Liver (tissue), 9 donors: ENCODE measurements around the gene AMACR. TPM values are rescaled to one million over a fixed set of nuclear protein-coding genes. Genes with fewer than 3 reads are reported as not detected.

Experiments used
- DNase-seq: peaks from one replicate; pipeline ENCODE4 v3.0.0-alpha.2; 2017; ENCODE audit warnings: low spot score
- H3K27ac ChIP-seq, 2 donors: one replicate each; pipeline ENCODE4 v1.7.0; 2013; ENCODE audit warnings: inconsistent platforms in 2 of 2, low read length in 2 of 2, control low read depth in 1 of 2, low read depth in 1 of 2, mild to moderate bottlenecking in 1 of 2
- H3K27me3 ChIP-seq, 4 donors: one replicate each; pipeline versions ENCODE4 v1.6.1 to v1.7.0; 2013; ENCODE audit warnings: low read length in 3 of 4, inconsistent platforms in 1 of 4, mild to moderate bottlenecking in 1 of 4, moderate library complexity in 1 of 4; ENCODE audit not compliant: control insufficient read depth in 4 of 4, insufficient read depth in 4 of 4
- H3K36me3 ChIP-seq, 4 donors: one replicate each; pipeline versions ENCODE4 v1.6.1 to v1.7.0; 2013; ENCODE audit warnings: low read length in 3 of 4, mild to moderate bottlenecking in 3 of 4, low read depth in 1 of 4, moderate library complexity in 1 of 4; ENCODE audit not compliant: control insufficient read depth in 4 of 4, insufficient read depth in 3 of 4
- H3K4me1 ChIP-seq, 4 donors: one replicate each; pipeline versions ENCODE4 v1.6.1 to v1.7.0; 2013; ENCODE audit warnings: low read length in 3 of 4, mild to moderate bottlenecking in 3 of 4, moderate library complexity in 1 of 4; ENCODE audit not compliant: control insufficient read depth in 4 of 4, insufficient read depth in 4 of 4
- H3K4me3 ChIP-seq, 3 donors: one replicate each; pipeline versions ENCODE4 v1.6.1 to v1.7.0; 2013; ENCODE audit warnings: low read length in 3 of 3, control low read depth in 1 of 3, low read depth in 1 of 3, mild to moderate bottlenecking in 1 of 3
- H3K9ac ChIP-seq, 2 donors: one replicate each; pipeline ENCODE4 v1.7.0; 2013; ENCODE audit warnings: low read length in 2 of 2, mild to moderate bottlenecking in 2 of 2, moderate library complexity in 2 of 2, control low read depth in 1 of 2, low read depth in 1 of 2
- H3K9me3 ChIP-seq, 4 donors: one replicate each; pipeline versions ENCODE4 v1.6.1 to v1.7.0; 2013; ENCODE audit warnings: low read length in 3 of 4; ENCODE audit not compliant: control insufficient read depth in 4 of 4
- EGR1 ChIP-seq, 2 donors: IDR thresholded peaks; 2 replicates each; pipeline ENCODE4 v1.6.1; 2016 to 2018; ENCODE audit warnings: antibody characterized with exemption in 2 of 2, low read depth in 2 of 2
- FOXA1 ChIP-seq: IDR thresholded peaks from 2 replicates; pipeline ENCODE4 v1.6.1; 2016; ENCODE audit warnings: antibody characterized with exemption
- FOXA2 ChIP-seq: IDR thresholded peaks from 2 replicates; pipeline ENCODE4 v1.6.1; 2016; ENCODE audit warnings: antibody characterized with exemption
- GABPA ChIP-seq, 2 donors: IDR thresholded peaks in 1 of 2; conservative IDR thresholded peaks in 1 of 2; 2 replicates each; pipeline ENCODE4 v1.6.1; 2016; ENCODE audit warnings: antibody characterized with exemption in 2 of 2, mild to moderate bottlenecking in 1 of 2, moderate library complexity in 1 of 2
- HNF4A ChIP-seq, 2 donors: conservative IDR thresholded peaks; 2 replicates each; pipeline ENCODE4 v1.6.1; 2016; ENCODE audit warnings: antibody characterized with exemption in 2 of 2, mild to moderate bottlenecking in 2 of 2
- HNF4G ChIP-seq: IDR thresholded peaks from 2 replicates; pipeline ENCODE4 v1.6.1; 2016; ENCODE audit warnings: antibody characterized with exemption
- JUND ChIP-seq, 2 donors: IDR thresholded peaks; 2 replicates each; pipeline ENCODE4 v1.6.1; 2016; ENCODE audit warnings: antibody characterized with exemption in 2 of 2
- NR2F2 ChIP-seq: IDR thresholded peaks from 2 replicates; pipeline ENCODE4 v1.6.1; 2016; ENCODE audit warnings: antibody characterized with exemption
- RAD21 ChIP-seq, 2 donors: IDR thresholded peaks; 2 replicates each; pipeline ENCODE4 v1.6.1; 2016; ENCODE audit warnings: antibody characterized with exemption in 2 of 2, mild to moderate bottlenecking in 2 of 2
- RXRA ChIP-seq, 2 donors: IDR thresholded peaks; 2 replicates each; pipeline ENCODE4 v1.6.1; 2017 to 2018; ENCODE audit warnings: antibody characterized with exemption in 2 of 2, mild to moderate bottlenecking in 1 of 2
- SP1 ChIP-seq: IDR thresholded peaks from 2 replicates; pipeline ENCODE4 v1.6.1; 2018; ENCODE audit warnings: antibody characterized with exemption, mild to moderate bottlenecking
- TAF1 ChIP-seq: conservative IDR thresholded peaks from 2 replicates; pipeline ENCODE4 v1.6.1; 2016; ENCODE audit warnings: antibody characterized with exemption, mild to moderate bottlenecking
- YY1 ChIP-seq: IDR thresholded peaks from 2 replicates; pipeline ENCODE4 v1.6.1; 2016; ENCODE audit warnings: antibody characterized with exemption, mild to moderate bottlenecking
- WGBS: extraction: QIAGEN DNeasy Blood & Tissue Kit; methylation state at CpG from one replicate; pipeline ENCODE4 v1.1.7; 2013; 5-methylcytosine and 5-hydroxymethylcytosine counted together
- polyA plus RNA-seq, 2 donors: library from polyadenylated mRNA; stranded (reverse) in 1 of 2; unstranded in 1 of 2; fragments of 200-250 nt in 1 of 2; fragments of >200 nt in 1 of 2; fragmentation: Nextera tagmentation in 1 of 2; extraction: Ambion mirVana in 1 of 2; gene quantifications; one replicate each; pipeline versions ENCODE4 v1.2.1 to v1.2.3, GENCODE V29; 2013 to 2015
- total RNA-seq, 2 donors: library from RNA; depleted of rRNA; stranded (reverse); fragments of >200 nt; gene quantifications; one replicate each; pipeline ENCODE4 v1.2.3, GENCODE V29; 2014
- TF ChIP-seq, protein P1 (sequence below): fragments of 150-350 bp; IDR thresholded peaks from 2 replicates; pipeline ENCODE4 v1.5.1; 2017; ENCODE audit warnings: improper control_type of control experiment, low read depth, low read length; ENCODE audit not compliant: missing input control
- TF ChIP-seq, protein P2 (sequence below): IDR thresholded peaks from 2 replicates; pipeline ENCODE4 v1.6.1; 2016; ENCODE audit warnings: antibody characterized with exemption
- TF ChIP-seq, protein P3 (sequence below): IDR thresholded peaks from 2 replicates; pipeline ENCODE4 v1.6.1; 2016; ENCODE audit warnings: antibody characterized with exemption
- TF ChIP-seq, protein P4 (sequence below): IDR thresholded peaks from 2 replicates; pipeline ENCODE4 v1.6.1; 2016; ENCODE audit warnings: antibody characterized with exemption
- TF ChIP-seq, protein P5 (sequence below): IDR thresholded peaks from 2 replicates; pipeline ENCODE4 v1.6.1; 2016; ENCODE audit warnings: antibody characterized with exemption, mild to moderate bottlenecking
- donor health status: healthy.
- donor health status: healthy.
- donor health status: healthy.
- donor health status: healthy.
- donor health status: healthy.

The AMACR gene
- total and polyA plus RNA-seq, 4 donors = 15.6 to 48.5 (median 31.7) TPM

DNA sequence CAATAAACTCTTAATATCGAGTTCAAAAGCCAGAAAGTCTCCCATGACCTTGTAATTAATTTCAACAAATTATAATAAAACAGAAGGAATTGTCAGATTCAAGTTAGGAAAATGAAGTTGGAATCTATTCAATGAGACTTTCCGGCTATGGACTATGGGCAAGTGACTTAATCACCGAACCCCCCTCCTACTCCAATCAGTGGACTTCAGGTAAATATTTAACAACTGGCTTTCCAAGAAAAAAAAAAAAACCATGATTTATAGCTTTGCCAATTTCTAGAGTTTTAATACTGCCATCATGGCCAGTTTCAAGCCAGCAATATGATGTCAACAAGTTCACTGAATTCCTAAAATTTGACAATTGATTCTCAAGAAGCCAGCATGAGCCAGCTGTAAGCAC, 27.8 kb downstream of the AMACR start:
- Histone ChIP-seq H3K27ac (no peak overlapping the region), H3K27me3 (no peaks in the 10 kb centered on the region), H3K9ac (no peak overlapping the region), H3K36me3 (peaks cover 0 to 6% (median 1%) of the 10 kb centered on the region in 4 donors), H3K4me1 (peaks cover 0 to 12% (median 4%) of the 10 kb centered on the region in 4 donors), H3K4me3 (no peak overlapping the region), H3K9me3 (no peaks in the 10 kb centered on the region)
- TF ChIP-seq EGR1 (IDR thresholded peaks at IDR 0.05; ENCODE audit: low read depth in 2 of 2) = no peak
- peak in 1 of 2 donors; percentile 23 for TF ChIP-seq HNF4A (conservative IDR thresholded peaks at IDR 0.05)
- no peak for TF ChIP-seq SP1
- no peak for TF ChIP-seq FOXA1
- TF ChIP-seq, protein P1, sequence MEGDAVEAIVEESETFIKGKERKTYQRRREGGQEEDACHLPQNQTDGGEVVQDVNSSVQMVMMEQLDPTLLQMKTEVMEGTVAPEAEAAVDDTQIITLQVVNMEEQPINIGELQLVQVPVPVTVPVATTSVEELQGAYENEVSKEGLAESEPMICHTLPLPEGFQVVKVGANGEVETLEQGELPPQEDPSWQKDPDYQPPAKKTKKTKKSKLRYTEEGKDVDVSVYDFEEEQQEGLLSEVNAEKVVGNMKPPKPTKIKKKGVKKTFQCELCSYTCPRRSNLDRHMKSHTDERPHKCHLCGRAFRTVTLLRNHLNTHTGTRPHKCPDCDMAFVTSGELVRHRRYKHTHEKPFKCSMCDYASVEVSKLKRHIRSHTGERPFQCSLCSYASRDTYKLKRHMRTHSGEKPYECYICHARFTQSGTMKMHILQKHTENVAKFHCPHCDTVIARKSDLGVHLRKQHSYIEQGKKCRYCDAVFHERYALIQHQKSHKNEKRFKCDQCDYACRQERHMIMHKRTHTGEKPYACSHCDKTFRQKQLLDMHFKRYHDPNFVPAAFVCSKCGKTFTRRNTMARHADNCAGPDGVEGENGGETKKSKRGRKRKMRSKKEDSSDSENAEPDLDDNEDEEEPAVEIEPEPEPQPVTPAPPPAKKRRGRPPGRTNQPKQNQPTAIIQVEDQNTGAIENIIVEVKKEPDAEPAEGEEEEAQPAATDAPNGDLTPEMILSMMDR = no peak
- no peak for DNase-seq
- 41% methylated on average over 3 of the region's 3 CpGs for WGBS

DNA sequence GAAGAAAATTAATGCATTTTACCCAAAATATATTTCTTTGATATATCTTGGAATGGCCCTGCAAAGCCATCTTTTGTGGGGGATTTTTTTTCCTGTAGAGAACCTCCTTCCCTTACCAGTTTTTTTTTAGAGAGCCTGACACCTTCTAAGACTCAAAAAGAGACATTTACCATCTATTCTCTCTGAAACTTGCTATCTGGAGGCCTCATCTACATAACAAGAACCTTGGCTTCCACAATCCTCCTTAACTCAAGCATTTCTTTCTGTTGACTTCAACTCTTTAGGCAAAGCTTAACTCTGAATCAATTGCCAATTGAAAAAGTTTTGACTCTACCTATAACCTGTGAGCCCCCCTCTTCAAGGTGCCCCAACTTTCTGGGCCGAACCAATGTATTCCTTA, 29.5 kb downstream of the AMACR start:
- H3K4me1 ChIP-seq = peaks cover 0 to 3% (median 1%) of the 10 kb centered on the region in 4 donors
- no peak for DNase-seq
- H3K27me3 ChIP-seq = no peaks in the 10 kb centered on the region
- H3K4me3 ChIP-seq = no peak overlapping the region
- no peaks in the 10 kb centered on the region for H3K9me3 ChIP-seq
- peaks cover 0 to 6% (median 1%) of the 10 kb centered on the region in 4 donors for H3K36me3 ChIP-seq
- TF ChIP-seq NR2F2 (no peak), FOXA1 (no peak), HNF4G (no peak), SP1 (no peak), HNF4A (conservative IDR thresholded peaks at IDR 0.05) (no peak), EGR1 (IDR thresholded peaks at IDR 0.05; ENCODE audit: low read depth in 2 of 2) (no peak), GABPA (IDR thresholded peaks at IDR 0.05 in 1 of 2, conservative IDR thresholded peaks at IDR 0.05 in 1 of 2) (no peak), TAF1 (no peak), RAD21 (IDR thresholded peaks at IDR 0.05) (no peak), JUND (IDR thresholded peaks at IDR 0.05) (no peak), YY1 (no peak), RXRA (IDR thresholded peaks at IDR 0.05) (no peak), FOXA2 (no peak)
- TF ChIP-seq, protein P1 = no peak
- TF ChIP-seq, protein P2, sequence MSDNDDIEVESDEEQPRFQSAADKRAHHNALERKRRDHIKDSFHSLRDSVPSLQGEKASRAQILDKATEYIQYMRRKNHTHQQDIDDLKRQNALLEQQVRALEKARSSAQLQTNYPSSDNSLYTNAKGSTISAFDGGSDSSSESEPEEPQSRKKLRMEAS = no peak
- TF ChIP-seq, protein P3, sequence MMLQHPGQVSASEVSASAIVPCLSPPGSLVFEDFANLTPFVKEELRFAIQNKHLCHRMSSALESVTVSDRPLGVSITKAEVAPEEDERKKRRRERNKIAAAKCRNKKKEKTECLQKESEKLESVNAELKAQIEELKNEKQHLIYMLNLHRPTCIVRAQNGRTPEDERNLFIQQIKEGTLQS = no peak
- TF ChIP-seq, protein P4, sequence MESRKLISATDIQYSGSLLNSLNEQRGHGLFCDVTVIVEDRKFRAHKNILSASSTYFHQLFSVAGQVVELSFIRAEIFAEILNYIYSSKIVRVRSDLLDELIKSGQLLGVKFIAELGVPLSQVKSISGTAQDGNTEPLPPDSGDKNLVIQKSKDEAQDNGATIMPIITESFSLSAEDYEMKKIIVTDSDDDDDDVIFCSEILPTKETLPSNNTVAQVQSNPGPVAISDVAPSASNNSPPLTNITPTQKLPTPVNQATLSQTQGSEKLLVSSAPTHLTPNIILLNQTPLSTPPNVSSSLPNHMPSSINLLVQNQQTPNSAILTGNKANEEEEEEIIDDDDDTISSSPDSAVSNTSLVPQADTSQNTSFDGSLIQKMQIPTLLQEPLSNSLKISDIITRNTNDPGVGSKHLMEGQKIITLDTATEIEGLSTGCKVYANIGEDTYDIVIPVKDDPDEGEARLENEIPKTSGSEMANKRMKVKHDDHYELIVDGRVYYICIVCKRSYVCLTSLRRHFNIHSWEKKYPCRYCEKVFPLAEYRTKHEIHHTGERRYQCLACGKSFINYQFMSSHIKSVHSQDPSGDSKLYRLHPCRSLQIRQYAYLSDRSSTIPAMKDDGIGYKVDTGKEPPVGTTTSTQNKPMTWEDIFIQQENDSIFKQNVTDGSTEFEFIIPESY = no peak
- TF ChIP-seq, protein P5, sequence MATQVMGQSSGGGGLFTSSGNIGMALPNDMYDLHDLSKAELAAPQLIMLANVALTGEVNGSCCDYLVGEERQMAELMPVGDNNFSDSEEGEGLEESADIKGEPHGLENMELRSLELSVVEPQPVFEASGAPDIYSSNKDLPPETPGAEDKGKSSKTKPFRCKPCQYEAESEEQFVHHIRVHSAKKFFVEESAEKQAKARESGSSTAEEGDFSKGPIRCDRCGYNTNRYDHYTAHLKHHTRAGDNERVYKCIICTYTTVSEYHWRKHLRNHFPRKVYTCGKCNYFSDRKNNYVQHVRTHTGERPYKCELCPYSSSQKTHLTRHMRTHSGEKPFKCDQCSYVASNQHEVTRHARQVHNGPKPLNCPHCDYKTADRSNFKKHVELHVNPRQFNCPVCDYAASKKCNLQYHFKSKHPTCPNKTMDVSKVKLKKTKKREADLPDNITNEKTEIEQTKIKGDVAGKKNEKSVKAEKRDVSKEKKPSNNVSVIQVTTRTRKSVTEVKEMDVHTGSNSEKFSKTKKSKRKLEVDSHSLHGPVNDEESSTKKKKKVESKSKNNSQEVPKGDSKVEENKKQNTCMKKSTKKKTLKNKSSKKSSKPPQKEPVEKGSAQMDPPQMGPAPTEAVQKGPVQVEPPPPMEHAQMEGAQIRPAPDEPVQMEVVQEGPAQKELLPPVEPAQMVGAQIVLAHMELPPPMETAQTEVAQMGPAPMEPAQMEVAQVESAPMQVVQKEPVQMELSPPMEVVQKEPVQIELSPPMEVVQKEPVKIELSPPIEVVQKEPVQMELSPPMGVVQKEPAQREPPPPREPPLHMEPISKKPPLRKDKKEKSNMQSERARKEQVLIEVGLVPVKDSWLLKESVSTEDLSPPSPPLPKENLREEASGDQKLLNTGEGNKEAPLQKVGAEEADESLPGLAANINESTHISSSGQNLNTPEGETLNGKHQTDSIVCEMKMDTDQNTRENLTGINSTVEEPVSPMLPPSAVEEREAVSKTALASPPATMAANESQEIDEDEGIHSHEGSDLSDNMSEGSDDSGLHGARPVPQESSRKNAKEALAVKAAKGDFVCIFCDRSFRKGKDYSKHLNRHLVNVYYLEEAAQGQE = no peak
- no peak overlapping the region for H3K9ac ChIP-seq
- H3K27ac ChIP-seq = no peak overlapping the region
- 97% methylated on average over 1 of the region's 1 CpG for WGBS
